ENCODE measurements around the gene LY6G5C.

Gene LY6G5C

GRCh38 chr6:31691564-31692108, 10.8 kb upstream of the LY6G5C start:
- DNase-seq (ENCODE audit: low read depth in 1 of 2, low spot score in 1 of 2), result no peak

- DNase-seq (ENCODE audit: low read depth in 1 of 2, low spot score in 1 of 2), result no peak
Observed at GRCh38 chr6:31691078-31691463, 10.2 kb upstream of the LY6G5C start.

GRCh38 chr6:31690231-31691077, 9.6 kb upstream of the LY6G5C start:
- no peak for DNase-seq (ENCODE audit: low read depth in 1 of 2, low spot score in 1 of 2)

- no peak for DNase-seq (ENCODE audit: low read depth in 1 of 2, low spot score in 1 of 2)
Observed at GRCh38 chr6:31689249-31690110, 8.6 kb upstream of the LY6G5C start.

- DNase-seq (ENCODE audit: low read depth in 1 of 2, low spot score in 1 of 2), result no peak
Observed at GRCh38 chr6:31687860-31688693, 7.2 kb upstream of the LY6G5C start.

GRCh38 chr6:31687321-31687720, 6.5 kb upstream of the LY6G5C start:
- DNase-seq (ENCODE audit: low read depth in 1 of 2, low spot score in 1 of 2), result no peak

GRCh38 chr6:31686483-31686882, 5.6 kb upstream of the LY6G5C start:
- DNase-seq (ENCODE audit: low read depth in 1 of 2, low spot score in 1 of 2), result no peak

GRCh38 chr6:31683591-31683990, 2.7 kb upstream of the LY6G5C start:
- no peak for DNase-seq (ENCODE audit: low read depth in 1 of 2, low spot score in 1 of 2)

- DNase-seq (ENCODE audit: low read depth in 1 of 2, low spot score in 1 of 2), result no peak
Observed at GRCh38 chr6:31681135-31681671, 336 bp upstream of the LY6G5C start.

GRCh38 chr6:31677955-31678354, 2.9 kb downstream of the LY6G5C start:
- no peak for DNase-seq (ENCODE audit: low read depth in 1 of 2, low spot score in 1 of 2)

GRCh38 chr6:31676904-31677303, 4.0 kb downstream of the LY6G5C start:
- no peak for DNase-seq (ENCODE audit: low read depth in 1 of 2, low spot score in 1 of 2)

- DNase-seq (ENCODE audit: low read depth in 1 of 2, low spot score in 1 of 2), result no peak
Observed at GRCh38 chr6:31676322-31676903, 4.5 kb downstream of the LY6G5C start.

GRCh38 chr6:31669676-31670075, 11.2 kb downstream of the LY6G5C start, which contains the start of gene LY6G5B:
Gene LY6G5B (plus strand): TSS chr6:31669976. CDS start chr6:31670951, 975 bp downstream.
- no peak for DNase-seq (ENCODE audit: low read depth in 1 of 2, low spot score in 1 of 2)

GRCh38 chr6:31666337-31666965, 14.4 kb downstream of the LY6G5C start:
- no peak for DNase-seq (ENCODE audit: low read depth in 1 of 2, low spot score in 1 of 2)

- DNase-seq (ENCODE audit: low read depth in 1 of 2, low spot score in 1 of 2), result peak; percentile 93 to 97
Observed at GRCh38 chr6:31665501-31666336, 15.1 kb downstream of the LY6G5C start, which contains the start of gene CSNK2B. Gene CSNK2B (plus strand): TSS chr6:31666080. CDS start chr6:31666832, 752 bp downstream.

- peak; percentile 76 for DNase-seq (ENCODE audit: low read depth in 1 of 2, low spot score in 1 of 2)
Observed at GRCh38 chr6:31664790-31665500, 15.9 kb downstream of the LY6G5C start, which contains the start of gene GPANK1. Gene GPANK1 (minus strand): TSS chr6:31664997. CDS start chr6:31664478, 519 bp downstream.

GRCh38 chr6:31663961-31664789, 16.7 kb downstream of the LY6G5C start:
- no peak for DNase-seq (ENCODE audit: low read depth in 1 of 2, low spot score in 1 of 2)

All from stimulated activated CD4-positive, alpha-beta T cell treated with anti-CD3 and anti-CD28 coated beads, Interleukin-15, amount 100 ng/mL, for 1 hour (primary cell).